IMR-90 (cell line): Measurements from ENCODE around the gene UNC50. TPM values are rescaled to one million over a fixed set of nuclear protein-coding genes. Genes with fewer than 3 reads are reported as not detected.

Experiments
- ATAC-seq: fragments of 200-7000 bp; cut with Tn5 transposase; 2 replicates; pipeline ENCODE4 v1.9.1; 2020; ENCODE audit warnings: low read depth, mild to moderate bottlenecking, moderate library complexity
- BruUV-seq: library from RNA; stranded (reverse); fragments of 400-500 nt; replicated peaks from 2 replicates; lab custom pipeline; 2021; lab: Mats Ljungman, UMichigan
- CTCF ChIA-PET: fragments of 300-600 bp; formaldehyde crosslinking; extraction: SDS; loops from one replicate; lab custom pipeline; 2021; ENCODE audit warnings: antibody characterized with exemption; lab: Yijun Ruan, JAX
- POLR2A ChIA-PET: fragments of 300-600 bp; sonication (Branson Sonifier 250); formaldehyde crosslinking; loops from one replicate; lab custom pipeline; 2022; ENCODE audit warnings: antibody characterized with exemption; ENCODE audit not compliant: unreplicated experiment; lab: Charles Lee
- DNase-seq: peaks from one replicate; pipeline ENCODE4 v3.0.0; 2013
- H2AFZ ChIP-seq: replicated peaks from 2 replicates; pipeline ENCODE3; 2013; ENCODE audit warnings: low read length, mild to moderate bottlenecking; ENCODE audit not compliant: poor library complexity
- H2AK5ac ChIP-seq: 2 replicates; pipeline ENCODE4 v1.6.1; 2013; ENCODE audit warnings: low read depth, low read length, inconsistent platforms
- H2AK9ac ChIP-seq: replicated peaks from 2 replicates; pipeline ENCODE3; 2013; ENCODE audit warnings: mild to moderate bottlenecking, low read depth, low read length, moderate library complexity; ENCODE audit not compliant: poor library complexity
- H2BK120ac ChIP-seq: 2 replicates; pipeline ENCODE4 v1.6.1; 2013; ENCODE audit warnings: low read depth, low read length, inconsistent platforms
- H2BK15ac ChIP-seq: 3 replicates; pipeline ENCODE4 v1.6.1; 2013; ENCODE audit warnings: low read depth, low read length, inconsistent platforms
- H2BK20ac ChIP-seq: 2 replicates; pipeline ENCODE4 v1.6.1; 2013; ENCODE audit warnings: low read depth, mild to moderate bottlenecking, inconsistent platforms, low read length, moderate library complexity
- H2BK5ac ChIP-seq: 2 replicates; pipeline ENCODE4 v1.6.1; 2013; ENCODE audit warnings: mild to moderate bottlenecking, low read depth, low read length, inconsistent platforms; ENCODE audit not compliant: poor library complexity, severe bottlenecking
- H3K14ac ChIP-seq: replicated peaks from 2 replicates; pipeline ENCODE4 v1.6.1; 2013; ENCODE audit warnings: low read depth, low read length, inconsistent platforms
- H3K18ac ChIP-seq: 2 replicates; pipeline ENCODE4 v1.6.1; 2013; ENCODE audit warnings: low read depth, low read length, control low read depth
- H3K23ac ChIP-seq: 2 replicates; pipeline ENCODE4 v1.6.1; 2013; ENCODE audit warnings: low read depth, low read length, inconsistent platforms
- H3K27ac ChIP-seq: 2 replicates; pipeline ENCODE4 v1.5.1; 2013; ENCODE audit warnings: mild to moderate bottlenecking, control low read depth, low read length; ENCODE audit not compliant: insufficient read depth
- H3K27me3 ChIP-seq: 2 replicates; pipeline ENCODE4 v1.6.1; 2013; ENCODE audit warnings: low read length; ENCODE audit not compliant: control insufficient read depth, insufficient read depth
- H3K36me3 ChIP-seq: 2 replicates; pipeline ENCODE4 v1.6.1; 2013; ENCODE audit warnings: low read length, mixed read lengths; ENCODE audit not compliant: control insufficient read depth, insufficient read depth
- H3K4ac ChIP-seq: 2 replicates; pipeline ENCODE4 v1.6.1; 2013; ENCODE audit warnings: low read depth, low read length, inconsistent platforms
- H3K4me1 ChIP-seq: 2 replicates; pipeline ENCODE4 v1.6.1; 2013; ENCODE audit warnings: low read length, mixed read lengths; ENCODE audit not compliant: control insufficient read depth, insufficient read depth
- H3K4me2 ChIP-seq: 2 replicates; pipeline ENCODE4 v1.6.1; 2013; ENCODE audit warnings: low read depth, mild to moderate bottlenecking, control low read depth, low read length, moderate library complexity
- H3K4me3 ChIP-seq: 2 replicates; pipeline ENCODE4 v1.5.1; 2013; ENCODE audit warnings: low read depth, mild to moderate bottlenecking, control low read depth, low read length, moderate library complexity; ENCODE audit not compliant: insufficient read depth
- H3K56ac ChIP-seq: 2 replicates; pipeline ENCODE4 v1.6.1; 2013; ENCODE audit warnings: low read length, inconsistent platforms; ENCODE audit not compliant: insufficient read depth; ENCODE audit errors: extremely low read depth
- H3K79me1 ChIP-seq, 2 experiments: 2 replicates each; pipeline ENCODE4 v1.6.1; 2013; ENCODE audit warnings: low read length in 2 of 2, inconsistent platforms in 1 of 2, low read depth in 1 of 2
- H3K9ac ChIP-seq: 2 replicates; pipeline ENCODE4 v1.6.1; 2013; ENCODE audit warnings: low read depth, low read length, control low read depth
- H3K9me1 ChIP-seq: 2 replicates; pipeline ENCODE4 v1.6.1; 2013; ENCODE audit warnings: low read length, inconsistent platforms; ENCODE audit not compliant: insufficient read depth
- H3K9me3 ChIP-seq: 2 replicates; pipeline ENCODE4 v1.6.1; 2013; ENCODE audit warnings: low read length; ENCODE audit not compliant: control insufficient read depth, insufficient read depth
- H4K20me1 ChIP-seq: 2 replicates; pipeline ENCODE4 v1.6.1; 2013; ENCODE audit warnings: low read length, inconsistent platforms; ENCODE audit not compliant: insufficient read depth
- H4K5ac ChIP-seq: 2 replicates; pipeline ENCODE4 v1.6.1; 2013; ENCODE audit warnings: mild to moderate bottlenecking, low read depth, low read length, control low read depth
- H4K8ac ChIP-seq, 2 experiments: 2 replicates each; pipeline ENCODE4 v1.6.1; 2013; ENCODE audit warnings: low read depth in 2 of 2, low read length in 2 of 2, control low read depth in 1 of 2, inconsistent platforms in 1 of 2
- H4K91ac ChIP-seq: 2 replicates; pipeline ENCODE4 v1.6.1; 2013; ENCODE audit warnings: low read depth, low read length, inconsistent platforms; ENCODE audit not compliant: insufficient read depth
- BHLHE40 ChIP-seq: fragments of 150-350 bp; IDR thresholded peaks from 2 replicates; pipeline ENCODE4 v1.6.1; 2016; ENCODE audit warnings: mild to moderate bottlenecking, low read depth, low read length
- CEBPB ChIP-seq: IDR thresholded peaks from 2 replicates; pipeline ENCODE4 v1.6.1; 2012; ENCODE audit warnings: low read depth, low read length, improper control_type of control experiment
- CTCF ChIP-seq: conservative IDR thresholded peaks from 2 replicates; pipeline ENCODE4 v1.5.1; 2012; ENCODE audit warnings: mild to moderate bottlenecking, low read depth, low read length, improper control_type of control experiment
- ELK1 ChIP-seq: fragments of 150-350 bp; IDR thresholded peaks from 2 replicates; pipeline ENCODE4 v1.6.1; 2016; ENCODE audit warnings: low read depth, mild to moderate bottlenecking, low read length, moderate library complexity, borderline replicate concordance
- FOS ChIP-seq: fragments of 150-350 bp; IDR thresholded peaks from 2 replicates; pipeline ENCODE4 v1.6.1; 2016; ENCODE audit warnings: low read depth, low read length
- MAFK ChIP-seq: IDR thresholded peaks from 2 replicates; pipeline ENCODE4 v1.6.1; 2012; ENCODE audit warnings: low read depth, low read length, improper control_type of control experiment
- MAZ ChIP-seq: IDR thresholded peaks from 2 replicates; pipeline ENCODE4 v1.6.1; 2012; ENCODE audit warnings: low read depth, mild to moderate bottlenecking, low read length, improper control_type of control experiment, moderate library complexity, borderline replicate concordance
- MXI1 ChIP-seq: IDR thresholded peaks from 2 replicates; pipeline ENCODE4 v1.6.1; 2012; ENCODE audit warnings: low read depth, mild to moderate bottlenecking, low read length, moderate library complexity, borderline replicate concordance
- NFE2L2 ChIP-seq: fragments of 150-350 bp; IDR thresholded peaks from 2 replicates; pipeline ENCODE4 v1.6.1; 2016; ENCODE audit warnings: low read depth, mild to moderate bottlenecking, low read length
- POLR2A ChIP-seq: IDR thresholded peaks from 2 replicates; pipeline ENCODE4 v1.6.1; 2012; ENCODE audit warnings: mild to moderate bottlenecking, low read depth, low read length
- RAD21 ChIP-seq: IDR thresholded peaks from 2 replicates; pipeline ENCODE4 v1.6.1; 2012; ENCODE audit warnings: low read length, improper control_type of control experiment
- RCOR1 ChIP-seq: IDR thresholded peaks from 2 replicates; pipeline ENCODE4 v1.6.1; 2012; ENCODE audit warnings: mild to moderate bottlenecking, low read length, improper control_type of control experiment; ENCODE audit not compliant: insufficient replicate concordance
- RFX5 ChIP-seq: IDR thresholded peaks from 2 replicates; pipeline ENCODE4 v1.8.0; 2012; ENCODE audit warnings: low read depth, mild to moderate bottlenecking, low read length, moderate library complexity
- SMC3 ChIP-seq: fragments of 150-350 bp; IDR thresholded peaks from 2 replicates; pipeline ENCODE4 v1.6.1; 2016; ENCODE audit warnings: low read depth, mild to moderate bottlenecking, antibody characterized with exemption, low read length, moderate library complexity
- USF2 ChIP-seq: fragments of 150-350 bp; IDR thresholded peaks from 2 replicates; pipeline ENCODE4 v1.6.1; 2017; ENCODE audit warnings: mild to moderate bottlenecking, antibody characterized with exemption, low read length, low read depth
- WGBS, 2 experiments: methylation state at CpG; one replicate each; pipeline versions ENCODE4 v1.1.5 to v1.1.7; 2013; ENCODE audit warnings: missing lambda C conversion rate in 2 of 2; ENCODE audit not compliant: insufficient read length in 1 of 2; ENCODE audit errors: extremely low coverage in 2 of 2; 5-methylcytosine and 5-hydroxymethylcytosine counted together
- dilution Hi-C: fragments of 300-500 bp; cut with HindIII; formaldehyde crosslinking; loops from one replicate; pipeline ENCODE4 v1.14.3; 2018; ENCODE audit warnings: low sequenced_read_pairs; ENCODE audit not compliant: unreplicated experiment
- in situ Hi-C: fragments of 300-500 bp; cut with MboI; formaldehyde crosslinking; loops from 3 replicates; pipeline ENCODE4 v1.14.3; 2019; ENCODE audit warnings: low sequenced_read_pairs, inconsistent platforms, mixed read lengths
- intact Hi-C: fragments of 100-400 bp; cut with micrococcal nuclease; formaldehyde crosslinking; loops from 2 replicates; pipeline ENCODE4 v1.10.0; 2022
- polyA plus RNA-seq, 3 experiments: library from polyadenylated mRNA; depleted of rRNA; stranded (reverse); fragments of >200 nt; gene quantifications; 2 replicates each; pipeline ENCODE4 v1.2.3, GENCODE V29; 2012; ENCODE audit warnings: low replicate concordance in 1 of 3
- total RNA-seq: library from RNA; depleted of rRNA; stranded (reverse); fragments of >200 nt; gene quantifications from 2 replicates; pipeline ENCODE4 v1.2.3, GENCODE V29; 2012

The UNC50 gene
- total and polyA plus RNA-seq, 2 of the 4 experiments (the other 2 are of a cell fraction) = 18.3 to 34.1 TPM

GRCh38 chr2:98589489-98589888 lies 18.9 kb upstream of the UNC50 start:
- Histone ChIP-seq H3K9me3 (no peaks in the 10 kb centered on the region), H2AK9ac (no peak overlapping the region), H2BK5ac (no peak overlapping the region), H3K56ac (no peak overlapping the region), H2BK20ac (no peak overlapping the region), H3K27ac (no peak overlapping the region), H3K23ac (no peak overlapping the region), H4K20me1 (no peaks in the 10 kb centered on the region), H4K8ac (no peak overlapping the region), H3K27me3 (no peaks in the 10 kb centered on the region), H2BK15ac (no peak overlapping the region), H4K5ac (no peak overlapping the region), H3K79me1 (no peaks in the 10 kb centered on the region), H3K14ac (no peak overlapping the region), H3K36me3 (peaks cover 12% of the 10 kb centered on the region), H2BK120ac (no peak overlapping the region), H2AK5ac (no peak overlapping the region), H2AFZ (no peak overlapping the region), H3K4me1 (no peaks in the 10 kb centered on the region), H3K9ac (no peak overlapping the region), H3K4me2 (no peak overlapping the region), H3K4me3 (no peak overlapping the region), H3K4ac (no peak overlapping the region), H3K9me1 (peaks cover 10% of the 10 kb centered on the region), H3K18ac (no peak overlapping the region), H4K91ac (no peak overlapping the region)
- no peak; the same call in 1 of the 2 replicates for ATAC-seq
- dilution Hi-C loops (no loop called here), intact Hi-C loops (no loop called here), in situ Hi-C loops (no loop called here)
- POLR2A ChIA-PET = no interaction called here
- TF ChIP-seq CTCF (no peak), BHLHE40 (no peak), MXI1 (no peak), ELK1 (no peak), SMC3 (no peak), RFX5 (no peak), USF2 (no peak), MAZ (no peak), RCOR1 (no peak), FOS (no peak), POLR2A (no peak), CEBPB (no peak), MAFK (no peak), NFE2L2 (no peak), RAD21 (no peak)
- no CpG with 5 or more reads among the region's 4 CpGs for WGBS, 2 experiments
- CTCF ChIA-PET = no interaction called here
- no peak for DNase-seq
- BruUV-seq = no TSS peak
